ENCODE data around the gene NSMF.

The NSMF gene

GRCh38 chr9:137433349-137433915, 25.7 kb downstream of the NSMF start:
- no peak for DNase-seq (ENCODE audit: low read depth in 4 of 4, low spot score in 1 of 4)

GRCh38 chr9:137432687-137433348, 26.3 kb downstream of the NSMF start:
- no peak for DNase-seq (ENCODE audit: low read depth in 4 of 4, low spot score in 1 of 4)

GRCh38 chr9:137431416-137431931, 27.7 kb downstream of the NSMF start:
- no peak for DNase-seq (ENCODE audit: low read depth in 4 of 4, low spot score in 1 of 4)

GRCh38 chr9:137430723-137431415, 28.3 kb downstream of the NSMF start:
- DNase-seq (ENCODE audit: low read depth in 4 of 4, low spot score in 1 of 4), result no peak

- no peak for DNase-seq (ENCODE audit: low read depth in 4 of 4, low spot score in 1 of 4)
Observed at GRCh38 chr9:137429974-137430722, 29.0 kb downstream of the NSMF start.

- DNase-seq (ENCODE audit: low read depth in 4 of 4, low spot score in 1 of 4), result no peak
Observed at GRCh38 chr9:137429546-137429890, 29.6 kb downstream of the NSMF start.

GRCh38 chr9:137428841-137429545, 30.1 kb downstream of the NSMF start:
- DNase-seq (ENCODE audit: low read depth in 4 of 4, low spot score in 1 of 4), result no peak

- DNase-seq (ENCODE audit: low read depth in 4 of 4, low spot score in 1 of 4), result no peak
Observed at GRCh38 chr9:137428311-137428630, 30.9 kb downstream of the NSMF start.

GRCh38 chr9:137427454-137428310, 31.5 kb downstream of the NSMF start:
- no peak for DNase-seq (ENCODE audit: low read depth in 4 of 4, low spot score in 1 of 4)

- DNase-seq (ENCODE audit: low read depth in 4 of 4, low spot score in 1 of 4), result no peak
Observed at GRCh38 chr9:137426018-137426681, 33.0 kb downstream of the NSMF start.

GRCh38 chr9:137423514-137424291, 35.4 kb downstream of the NSMF start:
- no peak for DNase-seq (ENCODE audit: low read depth in 4 of 4, low spot score in 1 of 4)

GRCh38 chr9:137422604-137423513, 36.3 kb downstream of the NSMF start, which contains the start of the genes EXD3 and NOXA1:
Gene EXD3 (minus strand): TSS chr9:137423162. CDS start chr9:137395357, 27,805 bp downstream.
Gene NOXA1 (plus strand): TSS chr9:137423393. CDS start chr9:137423530, 137 bp downstream.
- peak; percentile 87 to 96 (median 93) for DNase-seq (ENCODE audit: low read depth in 4 of 4, low spot score in 1 of 4)

GRCh38 chr9:137421838-137422603, 37.1 kb downstream of the NSMF start:
- DNase-seq (ENCODE audit: low read depth in 4 of 4, low spot score in 1 of 4), result no peak

GRCh38 chr9:137417161-137418021, 41.7 kb downstream of the NSMF start:
- no peak for DNase-seq (ENCODE audit: low read depth in 4 of 4, low spot score in 1 of 4)

GRCh38 chr9:137416563-137417151, 42.5 kb downstream of the NSMF start:
- DNase-seq (ENCODE audit: low read depth in 4 of 4, low spot score in 1 of 4), result no peak

Measured in stimulated activated CD4-positive, alpha-beta T cell treated with anti-CD3 and anti-CD28 coated beads, Interleukin-1b, Interleukin-23, amount 100 ng/mL, for 24 hours (primary cell).